Neural cell (in vitro differentiated cells): Measurements from ENCODE around the gene SAMD10. TPM values are rescaled to one million over a fixed set of nuclear protein-coding genes. Genes with fewer than 3 reads are reported as not detected.

ENCODE experiments used
- H2AFZ ChIP-seq: fragments of 200-600, 300-800 bp; sonication (generic), shearing (Covaris generic); 2 replicates; pipeline ENCODE4 v1.6.0; 2014; ENCODE audit warnings: low read depth, mild to moderate bottlenecking, antibody characterized with exemption, low read length, moderate library complexity
- H3F3A ChIP-seq: fragments of 200-600 bp; shearing (Covaris generic); 2 replicates; pipeline ENCODE4 v1.6.1; 2016; ENCODE audit warnings: mild to moderate bottlenecking, moderate library complexity, mixed read lengths, antibody characterized with exemption, low read length; ENCODE audit not compliant: insufficient read depth, poor library complexity, severe bottlenecking
- H3K27ac ChIP-seq: fragments of 200-600, 300-800 bp; sonication (generic), shearing (Covaris generic); 2 replicates; pipeline ENCODE4 v1.5.1; 2014; ENCODE audit warnings: mild to moderate bottlenecking, low read length, moderate library complexity
- H3K27me3 ChIP-seq: fragments of 300-800, 200-600 bp; sonication (generic), shearing (Covaris generic); 2 replicates; pipeline ENCODE4 v1.6.0; 2014; ENCODE audit warnings: mild to moderate bottlenecking, low read depth, low read length, moderate library complexity; ENCODE audit not compliant: insufficient read depth
- H3K36me3 ChIP-seq: fragments of 300-800, 200-600 bp; sonication (generic), shearing (Covaris generic); 2 replicates; pipeline ENCODE4 v1.5.1; 2014; ENCODE audit warnings: mild to moderate bottlenecking, antibody characterized with exemption, low read length, moderate library complexity; ENCODE audit not compliant: insufficient read depth
- H3K4me2 ChIP-seq: fragments of 300-800, 200-600 bp; sonication (generic), shearing (Covaris generic); 2 replicates; pipeline ENCODE4 v1.6.0; 2014; ENCODE audit warnings: mild to moderate bottlenecking, low read length
- H3K4me3 ChIP-seq: fragments of 300-800, 200-600 bp; sonication (generic), shearing (Covaris generic); 2 replicates; pipeline ENCODE4 v1.5.1; 2014; ENCODE audit warnings: mild to moderate bottlenecking, low read length, moderate library complexity
- H3K79me2 ChIP-seq: fragments of 200-600 bp; shearing (Covaris generic); replicated peaks from 2 replicates; pipeline ENCODE4 v1.6.0; 2014; ENCODE audit warnings: mild to moderate bottlenecking, low read length, moderate library complexity; ENCODE audit not compliant: insufficient read depth
- H3K9ac ChIP-seq: fragments of 300-800, 200-600 bp; sonication (generic), shearing (Covaris generic); 2 replicates; pipeline ENCODE4 v1.6.1; 2016; ENCODE audit warnings: mild to moderate bottlenecking, low read length, mixed read lengths
- H3K9me2 ChIP-seq: fragments of 200-600 bp; shearing (Covaris generic); 2 replicates; pipeline ENCODE4 v1.6.1; 2016; ENCODE audit warnings: mild to moderate bottlenecking, low read length, mixed read lengths; ENCODE audit not compliant: insufficient read depth
- H3K9me3 ChIP-seq: fragments of 200-600, 300-800 bp; sonication (generic), shearing (Covaris generic); 2 replicates; pipeline ENCODE4 v1.6.1; 2016; ENCODE audit warnings: mild to moderate bottlenecking, mixed run types, low read length, moderate library complexity, mixed read lengths
- H4K20me1 ChIP-seq: fragments of 200-600 bp; shearing (Covaris generic); 2 replicates; pipeline ENCODE4 v1.6.1; 2016; ENCODE audit warnings: mild to moderate bottlenecking, mixed run types; ENCODE audit not compliant: insufficient read depth
- CTCF ChIP-seq: fragments of 450-650 bp; IDR thresholded peaks from 2 replicates; pipeline ENCODE4 v1.5.1; 2014; ENCODE audit warnings: antibody characterized with exemption, mild to moderate bottlenecking, moderate library complexity; ENCODE audit not compliant: poor library complexity, severe bottlenecking
- EP300 ChIP-seq: fragments of 450-650 bp; conservative IDR thresholded peaks from 2 replicates; pipeline ENCODE4 v1.6.1; 2014; ENCODE audit warnings: antibody characterized with exemption, mild to moderate bottlenecking, moderate library complexity; ENCODE audit not compliant: poor library complexity, severe bottlenecking
- EZH2 ChIP-seq: fragments of 200-600, 300-800 bp; shearing (Covaris generic), sonication (generic); IDR thresholded peaks from 2 replicates; pipeline ENCODE4 v1.6.1; 2014; ENCODE audit warnings: antibody characterized with exemption, low read length, borderline replicate concordance, mild to moderate bottlenecking; ENCODE audit not compliant: insufficient read depth, poor library complexity, severe bottlenecking
- MXI1 ChIP-seq: fragments of 450-650 bp; conservative IDR thresholded peaks from 2 replicates; pipeline ENCODE4 v1.6.1; 2014; ENCODE audit warnings: antibody characterized with exemption, mild to moderate bottlenecking; ENCODE audit not compliant: poor library complexity, severe bottlenecking
- POLR2AphosphoS5 ChIP-seq: IDR thresholded peaks from 2 replicates; pipeline ENCODE4 v1.6.1; 2012
- RAD21 ChIP-seq: fragments of 450-650 bp; conservative IDR thresholded peaks from 2 replicates; pipeline ENCODE4 v1.6.1; 2014; ENCODE audit warnings: antibody characterized with exemption, mild to moderate bottlenecking, moderate library complexity
- REST ChIP-seq: IDR thresholded peaks from 2 replicates; pipeline ENCODE4 v1.6.1; 2012; ENCODE audit warnings: borderline replicate concordance
- SMC3 ChIP-seq: fragments of 450-650 bp; conservative IDR thresholded peaks from 2 replicates; pipeline ENCODE4 v1.6.1; 2014; ENCODE audit warnings: antibody characterized with exemption, mild to moderate bottlenecking, moderate library complexity; ENCODE audit not compliant: poor library complexity
- TAF1 ChIP-seq: IDR thresholded peaks from 2 replicates; pipeline ENCODE4 v1.6.1; 2012; ENCODE audit warnings: low read depth
- polyA plus RNA-seq: library from polyadenylated mRNA; depleted of rRNA; stranded (reverse); fragments of >200 nt; gene quantifications from 2 replicates; pipeline ENCODE4 v1.2.3, GENCODE V29; 2014

The SAMD10 gene
- polyA plus RNA-seq, 1 donor from 2014 or later = 23.3 TPM

GRCh38 chr20:63979229-63979556, 249 bp downstream of the SAMD10 start:
- Histone ChIP-seq H3K36me3 (no peaks in the 10 kb centered on the region), H3K27me3 (no peaks in the 10 kb centered on the region), H3K9ac (peak overlapping the region; percentile 84), H2AFZ (peak overlapping the region; percentile 69), H3K9me3 (no peaks in the 10 kb centered on the region), H3K4me2 (peak overlapping the region; percentile 65), H3K4me3 (peak overlapping the region; percentile 96), H3F3A (no peaks in the 10 kb centered on the region), H3K9me2 (no peaks in the 10 kb centered on the region), H3K27ac (peak overlapping the region; percentile 54), H4K20me1 (no peaks in the 10 kb centered on the region), H3K79me2 (peaks cover 19% of the 10 kb centered on the region)
- TF ChIP-seq SMC3 (no peak), RAD21 (no peak), MXI1 (no peak), POLR2AphosphoS5 (no peak), EZH2 (no peak), EP300 (no peak), REST (no peak), TAF1 (no peak), CTCF (no peak)

DNA sequence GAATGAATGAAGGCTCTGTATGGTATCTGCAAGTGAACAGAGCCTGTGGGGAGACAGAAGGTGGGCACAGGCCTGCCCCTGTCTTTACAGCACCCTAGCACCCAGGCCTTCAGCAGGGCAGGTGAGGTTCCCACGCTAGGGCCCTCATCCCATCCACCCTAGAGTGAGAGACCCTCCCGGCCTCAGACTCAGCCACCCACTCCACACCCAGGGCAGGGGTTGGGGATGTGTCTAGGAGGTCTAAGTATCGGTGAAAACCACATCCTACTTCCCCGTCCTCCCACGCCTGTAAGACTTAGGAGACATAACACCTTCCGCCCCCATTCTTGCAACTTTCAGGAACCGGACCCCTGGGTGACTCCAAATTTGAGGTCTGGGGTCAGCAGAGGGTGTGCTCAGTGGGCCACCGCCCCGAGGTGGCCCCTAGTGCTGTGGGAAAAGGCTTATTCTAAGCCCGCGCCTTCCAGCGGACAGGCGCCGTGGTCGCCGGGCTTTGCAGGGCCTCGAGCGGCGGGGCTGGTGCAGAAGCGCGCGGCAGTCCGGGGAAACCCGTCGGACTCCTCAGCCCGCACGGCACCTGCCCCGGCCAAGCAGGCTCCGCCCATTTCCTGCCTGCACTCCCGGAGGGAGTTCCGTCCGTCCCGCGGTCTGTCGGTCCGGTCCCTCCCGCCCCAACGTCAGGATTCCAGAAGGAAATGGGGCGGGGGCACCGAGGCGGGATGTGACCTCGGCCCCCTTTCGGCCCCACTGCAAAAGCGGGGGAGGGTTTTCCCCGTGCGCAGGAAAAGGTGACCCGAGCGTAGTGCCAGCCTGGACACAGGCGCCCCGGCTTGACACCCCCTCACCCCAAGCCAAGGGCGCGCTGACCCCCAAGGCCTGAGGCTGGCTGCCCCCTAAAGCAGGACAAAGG, 868 bp downstream of the SAMD10 start:
- H2AFZ ChIP-seq = peak overlapping the region; percentile 69
- peak overlapping the region; percentile 96 for H3K4me3 ChIP-seq
- no peaks in the 10 kb centered on the region for H3K9me2 ChIP-seq
- H3K27me3 ChIP-seq = no peaks in the 10 kb centered on the region
- H3K27ac ChIP-seq = peak overlapping the region; percentile 54
- no peaks in the 10 kb centered on the region for H3K36me3 ChIP-seq
- peak overlapping the region; percentile 84 for H3K9ac ChIP-seq
- no peaks in the 10 kb centered on the region for H3F3A ChIP-seq
- peaks cover 19% of the 10 kb centered on the region for H3K79me2 ChIP-seq
- no peaks in the 10 kb centered on the region for H4K20me1 ChIP-seq
- H3K4me2 ChIP-seq = peak overlapping the region; percentile 65
- TF ChIP-seq SMC3 (no peak), MXI1 (peak; percentile 15)
- no peaks in the 10 kb centered on the region for H3K9me3 ChIP-seq
